Lung (tissue), 12 donors: ENCODE data around the gene GRIK3. TPM values are rescaled to one million over a fixed set of nuclear protein-coding genes. Genes with fewer than 3 reads are reported as not detected.

Experiments
- ATAC-seq: fragments of 200-7000 bp; cut with Tn5 transposase; one replicate; pipeline ENCODE4 v1.9.1; 2020; ENCODE audit warnings: moderate number of reproducible peaks; ENCODE audit not compliant: insufficient read depth, low FRiP score
- DNase-seq, 3 donors: peaks; one replicate each; pipeline ENCODE4 v3.0.0-alpha.2; 2013 to 2017
- H3K27ac ChIP-seq, 2 donors: one replicate each; pipeline ENCODE4 v1.5.1; 2013; ENCODE audit warnings: mild to moderate bottlenecking in 2 of 2, moderate library complexity in 2 of 2, control low read depth in 1 of 2, inconsistent platforms in 1 of 2, low read depth in 1 of 2, low read length in 1 of 2
- H3K27me3 ChIP-seq, 3 donors: one replicate each; pipeline ENCODE4 v1.5.1; 2013; ENCODE audit warnings: low read length in 2 of 3; ENCODE audit not compliant: control insufficient read depth in 3 of 3, insufficient read depth in 3 of 3
- H3K36me3 ChIP-seq, 4 donors: one replicate each; pipeline ENCODE4 v1.5.1; 2013; ENCODE audit warnings: low read length in 4 of 4, mild to moderate bottlenecking in 1 of 4, moderate library complexity in 1 of 4; ENCODE audit not compliant: control insufficient read depth in 4 of 4, insufficient read depth in 4 of 4
- H3K4me1 ChIP-seq, 5 donors: one replicate each; pipeline ENCODE4 v1.5.1; 2013; ENCODE audit warnings: low read length in 5 of 5, mild to moderate bottlenecking in 2 of 5, moderate library complexity in 1 of 5; ENCODE audit not compliant: control insufficient read depth in 5 of 5, insufficient read depth in 5 of 5
- H3K4me3 ChIP-seq: one replicate; pipeline ENCODE4 v1.5.1; 2013; ENCODE audit warnings: mild to moderate bottlenecking, control low read depth, moderate library complexity
- H3K9ac ChIP-seq, 2 donors: one replicate each; pipeline ENCODE4 v1.5.1; 2013; ENCODE audit warnings: low read length in 2 of 2, control low read depth in 1 of 2; ENCODE audit not compliant: insufficient read depth in 1 of 2
- H3K9me3 ChIP-seq, 4 donors: one replicate each; pipeline ENCODE4 v1.5.1; 2013; ENCODE audit warnings: low read length in 3 of 4, mild to moderate bottlenecking in 1 of 4, moderate library complexity in 1 of 4; ENCODE audit not compliant: control insufficient read depth in 4 of 4, insufficient read depth in 3 of 4
- WGBS, 2 donors: extraction: QIAGEN DNeasy Blood & Tissue Kit; methylation state at CpG; one replicate each; pipeline ENCODE4 v1.1.7; 2013; 5-methylcytosine and 5-hydroxymethylcytosine counted together
- polyA plus RNA-seq, 2 donors: library from polyadenylated mRNA; stranded (reverse); fragments of 200-250 nt; gene quantifications; one replicate each; pipeline ENCODE4 v1.2.1, GENCODE V29; 2013
- total RNA-seq, 2 donors: library from RNA; depleted of rRNA in 1 of 2; stranded (reverse); fragments of >200 nt in 1 of 2; gene quantifications; one replicate each; pipeline ENCODE4 v1.2.1, GENCODE V29; 2014 to 2021
- TF ChIP-seq, protein P1 (sequence below): IDR thresholded peaks from 2 replicates; pipeline ENCODE4 v1.5.1; 2012; ENCODE audit warnings: mild to moderate bottlenecking; ENCODE audit errors: control extremely low read depth, extremely low read depth
- donor health status: control.
- donor health status: control.
- donor health status: Bipolar disorder and iron deficiency.
- donor health status: healthy.
- donor health status: DM: yes; HTN: yes; CAD: no.

Gene GRIK3
- total and polyA plus RNA-seq, 4 donors = 0.01 to 0.40 (median 0.07) TPM

DNA sequence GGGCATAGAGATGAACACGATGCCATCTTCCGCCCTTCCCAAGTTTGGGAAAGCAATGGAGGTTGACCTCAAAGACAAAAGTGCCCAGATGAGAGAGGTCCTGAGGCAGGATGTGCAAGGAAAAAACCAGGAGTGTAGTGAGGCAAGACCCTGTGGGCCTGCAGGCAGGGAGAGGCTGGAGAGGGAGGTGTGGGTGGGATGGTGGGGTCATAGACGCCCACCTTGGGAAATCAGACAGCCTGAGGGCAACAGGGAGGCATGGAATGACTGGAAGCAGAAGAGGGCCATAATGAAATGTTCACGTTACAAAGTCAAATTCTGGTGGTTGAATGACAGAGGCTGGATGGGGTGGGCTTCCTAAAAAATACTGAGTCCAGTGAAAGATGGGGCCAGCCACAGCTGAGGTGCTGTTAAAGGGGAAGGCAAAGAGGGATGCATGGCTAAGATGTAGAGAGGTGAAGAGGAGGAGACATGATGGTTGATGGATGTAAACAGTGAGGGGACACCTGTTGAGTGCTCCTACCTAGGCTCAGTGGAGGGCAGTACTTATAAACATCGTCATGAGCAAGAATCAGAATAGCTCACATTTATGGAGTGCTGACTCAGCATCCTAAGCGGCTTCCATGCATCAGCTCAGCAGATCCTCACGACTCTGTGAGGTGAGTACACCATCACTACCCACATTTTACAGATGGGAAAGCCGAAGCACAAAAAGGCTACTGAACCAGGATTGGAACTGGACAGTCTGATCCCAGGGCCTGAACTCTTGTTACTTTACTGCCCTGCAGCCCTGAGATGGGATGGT is 42.0 kb downstream of the GRIK3 start:
- Histone ChIP-seq H3K27ac (no peak overlapping the region), H3K9ac (no peak overlapping the region), H3K36me3 (no peaks in the 10 kb centered on the region), H3K4me1 (peaks cover 0 to 8% (median 3%) of the 10 kb centered on the region in 5 donors), H3K4me3 (no peak overlapping the region), H3K27me3 (peaks cover 0 to 5% (median 2%) of the 10 kb centered on the region in 3 donors), H3K9me3 (no peaks in the 10 kb centered on the region)
- ATAC-seq (no peak), DNase-seq (no peak)
- TF ChIP-seq, protein P1, sequence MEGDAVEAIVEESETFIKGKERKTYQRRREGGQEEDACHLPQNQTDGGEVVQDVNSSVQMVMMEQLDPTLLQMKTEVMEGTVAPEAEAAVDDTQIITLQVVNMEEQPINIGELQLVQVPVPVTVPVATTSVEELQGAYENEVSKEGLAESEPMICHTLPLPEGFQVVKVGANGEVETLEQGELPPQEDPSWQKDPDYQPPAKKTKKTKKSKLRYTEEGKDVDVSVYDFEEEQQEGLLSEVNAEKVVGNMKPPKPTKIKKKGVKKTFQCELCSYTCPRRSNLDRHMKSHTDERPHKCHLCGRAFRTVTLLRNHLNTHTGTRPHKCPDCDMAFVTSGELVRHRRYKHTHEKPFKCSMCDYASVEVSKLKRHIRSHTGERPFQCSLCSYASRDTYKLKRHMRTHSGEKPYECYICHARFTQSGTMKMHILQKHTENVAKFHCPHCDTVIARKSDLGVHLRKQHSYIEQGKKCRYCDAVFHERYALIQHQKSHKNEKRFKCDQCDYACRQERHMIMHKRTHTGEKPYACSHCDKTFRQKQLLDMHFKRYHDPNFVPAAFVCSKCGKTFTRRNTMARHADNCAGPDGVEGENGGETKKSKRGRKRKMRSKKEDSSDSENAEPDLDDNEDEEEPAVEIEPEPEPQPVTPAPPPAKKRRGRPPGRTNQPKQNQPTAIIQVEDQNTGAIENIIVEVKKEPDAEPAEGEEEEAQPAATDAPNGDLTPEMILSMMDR = no peak
- WGBS, 2 donors = 82 to 86% methylated on average over 8 of the region's 8 CpGs

DNA sequence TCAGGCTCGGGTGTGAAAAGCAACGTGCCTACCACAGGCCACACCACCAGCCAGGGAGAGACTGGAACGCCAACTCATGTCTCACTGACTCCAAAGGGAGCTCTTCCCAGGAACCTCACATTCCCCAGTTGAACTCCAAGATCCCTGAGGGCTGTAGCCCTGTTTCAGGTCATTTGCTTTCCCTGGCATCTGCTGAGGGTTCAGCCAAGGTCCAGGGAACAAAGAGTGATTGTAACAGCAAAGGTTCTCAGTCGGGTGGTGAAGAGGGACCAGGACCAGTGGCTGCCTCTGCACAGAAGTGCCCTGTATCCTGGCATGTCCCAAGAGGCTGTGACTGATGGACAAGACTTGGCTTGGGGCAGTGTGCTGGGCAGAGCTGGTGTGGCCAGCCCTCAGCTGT is 42.8 kb downstream of the GRIK3 start:
- Histone ChIP-seq H3K9ac (no peak overlapping the region), H3K27ac (no peak overlapping the region), H3K27me3 (peaks cover 0 to 7% (median 2%) of the 10 kb centered on the region in 3 donors), H3K9me3 (no peaks in the 10 kb centered on the region), H3K4me1 (peaks cover 0 to 8% (median 3%) of the 10 kb centered on the region in 5 donors), H3K4me3 (no peak overlapping the region), H3K36me3 (no peaks in the 10 kb centered on the region)
- DNase-seq (no peak), ATAC-seq (no peak)
- TF ChIP-seq, protein P1 = no peak
- WGBS, 2 donors = 71 to 79% methylated on average over 4 of the region's 4 CpGs

GRCh38 chr1:36990928-36991327 is 43.4 kb downstream of the GRIK3 start:
- TF ChIP-seq, protein P1 = no peak
- no peaks in the 10 kb centered on the region for H3K36me3 ChIP-seq

More at GRCh38 chr1:36990928-36991327, 43.4 kb downstream of the GRIK3 start:
- Histone ChIP-seq H3K4me1 (peaks cover 0 to 8% (median 3%) of the 10 kb centered on the region in 5 donors), H3K9me3 (no peaks in the 10 kb centered on the region), H3K9ac (no peak overlapping the region), H3K4me3 (no peak overlapping the region), H3K27ac (no peak overlapping the region), H3K27me3 (peaks cover 0 to 9% (median 2%) of the 10 kb centered on the region in 3 donors)
- no peak for ATAC-seq
- DNase-seq = no peak
- WGBS, 2 donors = 81 to 90% methylated on average over 3 of the region's 3 CpGs
